GM04503 (cell line): ENCODE measurements around the gene ALDH9A1.

Experiments used
- DNase-seq: peaks from one replicate; pipeline ENCODE4 v3.0.0-alpha.2; 2012; ENCODE audit warnings: low read depth

ALDH9A1 gene

DNA sequence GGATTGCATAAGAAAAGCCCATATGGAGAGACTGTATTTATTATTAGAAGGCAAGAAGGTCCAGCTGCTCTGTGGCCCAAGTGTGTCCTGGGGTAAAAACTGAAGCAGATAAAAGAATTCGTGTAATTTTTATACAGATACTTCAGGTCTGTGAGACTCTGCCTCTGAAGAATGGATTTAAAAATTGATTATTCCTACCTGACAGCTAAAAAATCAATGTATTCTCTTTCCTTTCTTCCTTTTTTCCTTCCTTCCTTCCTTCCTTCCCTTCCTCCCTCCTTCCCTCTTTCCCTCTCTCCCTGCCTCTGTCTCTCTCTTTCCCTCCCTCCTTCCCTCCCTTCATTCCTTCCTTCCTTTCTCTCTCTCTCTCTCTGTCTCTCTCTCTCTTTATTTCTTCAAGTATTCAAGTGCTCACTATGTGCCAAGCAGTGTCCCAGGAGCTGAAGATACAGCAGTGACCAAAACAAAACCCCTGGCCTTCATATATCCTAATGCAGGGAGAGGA lies 78.7 kb downstream of the ALDH9A1 start:
- DNase-seq: no peak

DNA sequence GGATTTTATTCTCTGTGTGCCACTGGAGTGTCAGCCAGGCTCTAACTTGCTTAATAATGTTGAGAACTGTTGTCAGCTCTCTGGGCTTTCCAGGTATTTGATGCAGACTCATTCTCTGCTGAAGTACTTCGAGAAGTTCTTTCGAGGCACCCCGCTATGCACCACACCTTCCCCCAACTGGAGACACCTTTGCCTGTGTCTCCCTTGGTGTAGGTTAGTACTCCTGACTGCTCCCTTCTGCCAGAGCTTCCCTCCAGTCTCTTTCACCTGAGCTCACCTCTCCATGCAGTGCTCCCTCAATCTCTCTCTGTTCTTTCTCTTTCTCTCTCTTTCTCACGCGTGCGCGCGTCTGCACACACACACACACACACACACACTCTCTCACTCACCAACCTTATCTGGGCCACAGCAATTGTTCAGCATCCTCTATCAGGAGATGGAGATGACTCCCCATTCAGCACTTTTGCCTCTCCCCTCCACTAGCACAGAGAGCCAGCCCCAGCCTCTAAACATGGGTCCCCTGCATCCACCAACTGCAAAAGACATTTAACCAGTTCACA lies 81.3 kb downstream of the ALDH9A1 start:
- DNase-seq: no peak

DNA sequence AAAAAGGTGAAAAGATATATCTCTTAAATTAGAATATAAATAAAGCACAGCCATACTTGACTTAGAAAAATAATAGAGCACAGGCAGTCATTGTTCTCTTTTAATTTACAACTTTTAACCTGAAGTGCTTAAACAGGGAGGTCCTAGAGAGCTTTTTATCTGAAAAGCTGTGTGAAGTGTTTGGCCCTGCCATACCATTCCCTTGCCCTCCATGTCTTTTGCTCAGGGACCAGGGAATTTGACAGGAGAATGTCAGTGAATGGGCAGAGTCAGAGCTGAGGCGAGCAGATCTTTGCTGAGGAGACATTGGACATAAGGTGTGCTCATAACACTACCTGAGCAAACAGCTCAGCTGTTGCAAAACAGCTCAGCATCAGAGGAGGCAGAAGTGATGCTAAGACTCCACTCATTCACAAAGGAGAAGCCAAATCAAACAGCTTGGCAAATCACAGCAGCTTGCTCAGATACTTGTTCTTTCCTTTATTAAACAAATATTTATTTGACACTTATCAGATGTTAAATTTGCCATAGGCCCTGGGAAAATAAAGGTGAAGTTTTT lies 82.2 kb downstream of the ALDH9A1 start:
- DNase-seq: no peak
